GM21526 (cell line): ENCODE measurements around the gene WDR31.

Experiments used
- ATAC-seq: cut with Tn5 transposase; IDR thresholded peaks from one replicate; pipeline ENCODE4 v1.9.1; 2021; ENCODE audit warnings: moderate library complexity; ENCODE audit not compliant: unreplicated experiment, low FRiP score

WDR31 gene

DNA sequence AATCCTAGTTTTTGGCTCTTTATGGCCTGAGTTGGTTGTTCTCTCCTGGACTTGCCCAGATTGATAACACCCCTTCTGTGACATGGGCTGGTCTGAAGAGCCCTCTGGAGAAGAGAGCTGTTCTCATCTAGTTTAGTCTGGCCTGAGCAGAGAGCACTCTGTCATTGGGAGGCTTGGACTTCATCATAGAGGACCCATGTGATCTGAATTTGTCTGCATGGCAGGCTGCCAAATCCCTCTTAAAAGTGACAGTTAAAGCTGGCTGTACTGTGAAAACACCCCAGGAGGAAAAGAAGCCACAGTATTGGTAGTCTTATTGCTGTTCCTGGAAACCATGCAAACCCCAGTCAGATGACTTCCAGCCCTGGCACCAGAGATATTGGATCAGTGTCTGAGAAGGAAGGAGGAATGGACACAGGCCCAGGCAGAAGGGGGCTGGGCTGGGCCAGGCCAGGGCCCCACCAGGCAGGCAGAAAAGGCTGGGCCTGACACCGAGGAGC lies 3.7 kb upstream of the WDR31 start:
- ATAC-seq: no peak

DNA sequence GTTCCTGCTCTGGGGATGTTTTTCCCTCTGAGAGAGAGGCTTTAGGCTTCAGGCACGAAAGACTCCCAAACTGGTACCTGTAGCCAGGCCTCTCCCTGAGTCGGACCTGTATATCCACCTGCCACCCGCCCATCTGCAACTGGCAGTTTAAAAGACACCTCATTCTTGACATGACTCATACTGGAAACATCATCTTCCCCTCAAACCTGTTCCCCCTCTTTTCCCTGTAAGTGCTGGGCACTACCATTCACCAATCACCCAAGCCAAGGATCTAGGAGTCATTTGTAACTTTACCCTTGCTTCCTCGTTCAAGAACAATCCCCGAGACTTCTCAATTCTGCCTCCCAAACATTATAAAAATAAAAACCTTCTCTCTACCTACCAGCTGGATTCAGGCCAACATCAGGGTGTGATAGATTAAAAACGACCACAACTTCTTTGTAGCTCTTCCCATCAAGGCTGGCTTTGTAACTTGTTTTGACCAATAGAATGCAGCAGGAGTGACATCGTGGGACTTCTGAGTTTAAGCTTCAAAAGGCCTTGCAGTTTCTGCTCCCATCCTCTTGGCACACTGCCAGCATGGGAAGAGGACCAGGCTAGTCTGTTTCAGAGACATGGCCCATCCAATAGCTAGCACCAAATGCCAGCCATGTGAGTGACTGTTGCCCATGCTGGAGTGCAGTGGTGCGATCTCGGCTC lies 1.8 kb upstream of the WDR31 start:
- no peak for ATAC-seq

DNA sequence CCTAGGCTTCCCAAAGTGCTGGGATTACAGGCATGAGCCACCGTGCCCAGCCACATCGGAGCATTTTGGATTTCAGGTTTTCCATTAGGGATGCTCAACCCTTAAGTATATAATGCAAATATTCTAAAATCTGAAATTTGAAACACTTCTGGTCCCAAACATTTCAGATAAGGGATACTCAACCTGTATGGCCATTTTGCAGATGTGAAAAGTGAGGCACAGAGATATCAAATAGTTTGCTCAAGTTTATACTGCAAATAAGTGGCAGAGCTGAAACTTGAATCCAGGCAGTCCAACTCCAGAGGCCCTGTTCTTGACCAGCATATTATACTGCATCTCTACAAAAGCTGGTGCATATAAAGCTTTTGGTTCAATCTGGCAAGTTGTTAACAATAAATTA lies 2.4 kb downstream of the WDR31 start:
- no peak for ATAC-seq

DNA sequence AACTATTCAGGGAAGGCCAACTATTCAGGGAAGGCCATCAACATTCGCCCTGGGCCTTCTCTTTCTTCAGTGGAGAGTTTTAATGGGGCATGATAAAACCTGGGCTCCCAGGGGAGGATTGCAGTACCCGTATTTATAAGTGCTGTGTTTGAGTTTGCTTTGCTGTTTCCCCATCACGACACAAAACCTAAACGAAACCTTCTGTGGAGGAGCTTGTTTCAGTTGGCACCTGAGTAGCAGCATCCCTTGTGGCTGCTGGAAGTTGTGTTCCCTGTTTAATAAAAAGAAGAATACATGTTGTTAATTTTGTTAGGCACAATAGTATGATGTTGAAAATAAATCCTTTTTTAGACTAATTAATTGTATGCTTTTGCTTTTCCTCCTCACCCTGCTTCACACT lies 8.3 kb downstream of the WDR31 start:
- no peak for ATAC-seq

DNA sequence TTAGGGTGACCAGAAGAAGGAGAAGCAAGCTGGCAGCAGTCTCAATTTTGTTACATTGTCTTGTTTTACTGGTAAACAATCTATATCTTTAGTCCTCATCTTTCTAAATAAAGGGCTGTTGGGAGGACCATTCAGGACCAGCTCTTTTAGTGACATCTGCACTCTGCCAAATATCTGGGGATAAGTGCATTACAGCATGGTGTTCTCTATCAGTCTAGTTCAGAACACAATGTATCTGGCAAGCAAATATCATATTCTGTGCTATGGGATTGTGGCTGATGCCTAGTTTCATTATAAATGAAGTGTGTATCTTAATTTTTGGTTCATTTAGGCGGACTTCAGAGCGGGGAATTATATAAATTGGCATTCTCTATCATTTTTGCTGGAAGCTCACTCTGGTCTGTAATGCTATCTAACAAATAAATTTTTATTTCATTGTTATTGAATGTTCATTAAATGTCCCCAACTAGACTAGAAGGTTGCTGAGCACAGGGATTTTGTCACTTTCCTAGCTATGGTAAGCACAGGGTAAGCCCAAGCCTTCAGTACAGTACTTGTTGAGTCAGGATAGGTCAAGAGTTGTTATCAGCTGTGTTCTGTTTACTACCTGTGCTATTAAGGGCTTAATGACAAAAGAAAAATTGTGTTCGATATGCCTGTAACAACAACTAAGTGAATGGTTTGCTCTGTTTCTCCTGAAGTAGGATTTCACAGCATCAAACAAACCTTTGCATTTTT lies 11.9 kb downstream of the WDR31 start:
- no peak for ATAC-seq

DNA sequence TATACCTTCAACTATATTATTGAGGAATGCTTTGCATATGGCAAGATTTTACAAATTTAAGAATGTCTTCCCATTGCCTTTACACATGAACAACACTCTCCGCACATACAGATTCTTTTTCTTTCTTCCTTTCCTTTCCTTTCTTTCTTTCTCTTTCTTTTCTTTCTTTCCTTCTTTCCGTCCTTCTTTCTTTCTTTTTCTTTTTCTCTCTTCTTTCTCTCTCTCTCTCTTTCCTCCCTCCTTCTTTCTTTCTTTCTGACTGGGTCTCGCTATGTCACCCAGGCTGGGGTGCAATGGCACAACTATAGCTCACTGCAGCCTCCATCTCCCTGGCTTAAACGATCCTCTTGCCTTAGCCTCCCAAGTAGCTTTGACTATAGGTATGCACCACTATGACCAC lies 13.8 kb downstream of the WDR31 start:
- no peak for ATAC-seq

DNA sequence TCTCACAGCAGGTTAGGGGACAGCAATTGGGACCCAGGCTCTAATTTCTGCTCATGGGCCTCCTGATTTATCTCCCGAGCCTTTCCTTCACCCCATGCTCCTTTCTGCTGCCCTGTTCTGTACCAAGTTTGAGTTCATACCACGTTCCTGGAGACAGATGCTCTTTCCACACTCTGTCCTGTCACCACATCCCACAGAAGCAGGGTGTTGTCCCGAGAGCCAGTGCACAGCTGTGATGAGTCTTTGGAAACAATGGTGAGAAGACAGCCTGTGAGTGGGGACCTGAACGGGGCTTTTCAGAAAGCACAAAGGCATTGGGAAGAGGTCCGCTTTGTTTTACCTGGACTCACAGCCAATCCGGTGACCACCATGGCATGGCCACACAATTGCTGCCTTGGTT lies 17.4 kb downstream of the WDR31 start:
- no peak for ATAC-seq

DNA sequence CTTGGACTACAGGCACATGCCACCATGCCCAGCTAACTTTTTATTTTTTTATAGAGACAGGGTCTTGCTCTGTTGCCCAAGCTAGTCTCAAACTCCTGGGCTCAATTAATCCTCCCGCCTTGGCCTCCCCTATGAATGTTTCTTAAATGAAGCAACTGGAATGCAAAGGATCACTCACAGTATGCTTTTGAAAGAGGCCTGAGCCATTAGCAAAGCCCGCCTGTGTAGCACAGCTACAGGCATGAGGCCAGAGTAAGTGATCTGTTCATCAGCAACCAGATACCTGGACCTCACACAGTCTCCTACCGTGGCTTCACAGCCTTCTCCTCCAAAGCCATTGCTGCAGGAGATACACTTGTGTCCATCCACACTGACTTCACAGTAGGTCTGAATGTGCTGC lies 20.0 kb downstream of the WDR31 start:
- no peak for ATAC-seq

DNA sequence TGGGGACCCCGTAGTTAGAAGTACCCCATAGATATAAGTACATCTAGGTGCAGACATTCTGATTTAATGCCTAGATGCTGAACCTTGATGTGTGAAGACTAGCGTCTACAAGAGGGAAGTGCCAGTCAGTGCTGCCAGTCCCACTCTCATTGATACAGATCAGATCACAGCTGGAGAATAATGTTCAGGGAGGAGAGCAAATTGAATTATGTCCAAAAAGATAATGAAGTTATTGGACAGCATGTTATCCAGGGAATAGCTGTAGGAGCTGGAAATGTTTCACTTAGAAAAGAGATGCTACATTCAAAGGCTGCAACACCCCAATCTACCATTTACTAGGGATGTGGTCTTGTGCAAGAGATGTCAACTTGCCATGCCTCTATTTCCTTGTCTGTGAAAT lies 21.0 kb downstream of the WDR31 start:
- ATAC-seq: no peak

DNA sequence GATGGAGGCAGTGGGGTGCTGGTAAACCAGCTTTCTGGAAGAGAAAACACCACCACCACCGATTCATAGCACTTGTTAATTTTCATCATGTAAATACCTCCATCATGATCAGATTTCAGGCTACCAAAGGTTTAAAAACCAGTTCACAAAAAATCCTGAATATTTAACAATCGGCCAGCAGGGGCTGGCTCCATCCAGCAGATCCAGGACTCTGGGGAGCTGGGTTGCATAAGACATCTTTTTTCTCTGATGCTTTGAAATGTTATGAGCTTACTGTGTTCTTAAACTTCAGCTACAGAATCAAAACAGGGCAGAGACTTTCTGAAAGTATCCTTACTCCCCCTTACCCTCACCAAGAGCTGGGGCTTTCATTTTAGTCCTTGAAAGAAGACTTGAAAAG lies 22.3 kb downstream of the WDR31 start:
- no peak for ATAC-seq

DNA sequence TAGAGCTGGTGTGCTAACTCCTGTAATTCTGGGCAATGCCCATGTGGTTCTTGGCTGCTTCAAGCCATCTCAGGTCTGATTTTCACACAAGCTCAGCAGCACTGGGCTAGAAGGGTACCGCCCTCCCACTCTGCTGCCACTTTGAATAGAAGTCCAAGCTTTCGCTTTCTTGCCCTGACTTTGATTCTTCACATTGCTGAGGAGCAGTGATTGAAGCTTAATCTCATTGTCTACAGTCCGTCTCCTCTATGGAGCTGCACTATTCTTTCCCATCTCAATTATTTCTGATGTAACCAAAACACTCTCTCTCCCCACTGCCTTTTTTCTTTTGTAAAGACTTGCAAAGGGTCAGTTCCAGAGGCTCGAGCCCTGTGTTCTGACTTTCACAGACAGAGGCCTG lies 24.0 kb downstream of the WDR31 start:
- no peak for ATAC-seq

DNA sequence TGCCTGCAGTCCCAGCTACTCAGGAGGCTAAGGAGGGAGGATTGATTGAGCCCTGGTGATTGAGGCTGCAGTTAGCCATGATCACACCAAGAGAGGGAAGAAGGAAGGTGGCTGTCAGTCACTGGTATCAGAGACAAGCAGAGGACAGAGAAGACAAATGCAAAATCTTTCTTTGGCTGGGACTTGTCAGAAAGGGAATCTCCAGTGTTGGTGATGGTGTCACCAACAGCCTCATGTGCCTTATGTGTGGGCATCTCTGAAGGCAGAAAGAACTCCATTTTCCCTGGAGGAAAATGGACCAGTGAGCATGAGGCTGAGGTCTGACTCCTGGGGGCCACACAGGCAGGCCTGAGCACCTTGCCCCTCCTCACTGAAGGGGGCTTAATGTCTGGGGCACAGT lies 24.8 kb downstream of the WDR31 start:
- ATAC-seq: no peak

DNA sequence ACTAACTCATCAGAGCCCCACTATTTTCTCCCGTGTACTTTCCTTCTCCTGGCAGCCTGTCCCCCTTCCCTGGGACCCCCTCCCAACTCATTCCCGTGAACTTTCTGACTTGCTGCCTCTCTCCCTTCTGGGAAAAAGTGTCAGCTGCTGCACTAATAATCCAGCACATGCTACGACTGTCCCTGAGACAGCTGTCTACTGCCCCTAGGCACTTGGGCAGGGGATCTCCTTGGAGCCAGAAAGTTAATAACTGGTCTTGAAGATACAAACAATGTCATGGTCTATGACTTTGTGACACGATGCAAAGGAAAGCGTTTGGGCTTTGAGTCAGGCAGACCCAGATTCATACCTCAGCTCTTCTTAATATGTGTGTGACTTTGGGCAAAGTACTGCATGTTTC lies 26.8 kb downstream of the WDR31 start:
- no peak for ATAC-seq

DNA sequence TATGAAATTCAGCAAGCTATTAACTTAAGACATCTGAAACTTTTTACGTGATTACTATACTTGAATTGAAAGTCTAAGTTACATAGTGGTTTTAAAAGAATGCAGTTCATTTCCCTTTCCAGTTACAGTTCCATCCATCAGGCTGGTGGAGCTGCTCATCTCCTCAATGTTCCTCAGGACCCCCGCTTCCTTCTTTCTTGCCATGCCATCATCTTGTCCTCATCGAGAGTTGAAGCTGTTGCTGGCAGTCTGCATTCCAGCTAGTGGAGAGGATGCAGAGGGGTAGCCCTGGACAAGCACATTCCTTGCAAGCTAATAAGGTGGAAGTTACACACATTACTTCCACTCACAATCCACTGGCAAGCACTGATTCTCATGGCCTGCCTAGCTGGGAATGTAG lies 28.1 kb downstream of the WDR31 start:
- ATAC-seq: no peak

DNA sequence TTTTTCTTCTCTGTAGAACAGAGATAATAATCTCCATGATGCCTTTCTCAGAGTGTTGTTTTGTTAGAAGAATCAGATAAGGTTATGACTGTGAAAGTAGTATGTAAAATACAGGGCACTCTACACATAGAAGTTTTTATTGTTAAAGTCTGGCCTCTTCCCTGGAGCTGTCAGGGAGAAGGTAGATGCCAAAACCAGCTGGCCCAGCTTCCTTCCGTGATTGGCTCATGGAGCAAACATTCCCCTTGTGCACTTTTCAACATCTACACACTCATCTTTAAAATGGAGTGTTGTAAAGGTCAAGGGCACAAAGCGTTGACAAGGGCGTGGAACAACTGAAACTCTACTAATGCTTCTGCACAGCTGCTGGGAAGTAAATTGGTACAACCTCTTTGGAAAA lies 29.5 kb downstream of the WDR31 start:
- ATAC-seq: no peak

DNA sequence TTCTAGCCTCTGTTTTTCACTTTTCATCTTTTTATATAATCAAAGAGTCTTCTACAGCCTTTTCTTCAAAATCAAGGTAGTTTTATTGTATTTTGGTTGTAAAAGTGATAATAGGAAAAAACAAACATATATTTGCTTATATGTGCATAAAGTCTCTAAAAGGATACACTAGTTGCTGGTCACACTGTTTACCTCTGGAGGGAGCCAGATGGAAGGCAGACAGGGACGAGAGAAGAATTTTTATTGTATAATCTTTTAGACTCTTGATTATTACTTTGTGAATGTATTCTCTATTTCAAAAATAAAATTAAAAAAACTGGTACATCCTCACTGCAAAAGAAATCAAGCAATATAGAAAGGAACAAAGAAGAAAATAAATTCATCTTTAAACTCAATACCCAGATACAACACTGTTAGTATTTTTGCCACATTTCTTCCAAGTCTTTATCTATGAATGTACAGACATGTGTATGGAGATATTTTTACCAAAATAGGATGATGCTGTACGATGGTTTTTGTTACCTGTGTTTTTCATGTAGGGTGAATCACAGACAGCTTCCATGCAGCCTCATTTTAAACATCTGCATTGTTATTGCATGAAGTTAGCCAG lies 30.8 kb downstream of the WDR31 start:
- ATAC-seq: no peak

DNA sequence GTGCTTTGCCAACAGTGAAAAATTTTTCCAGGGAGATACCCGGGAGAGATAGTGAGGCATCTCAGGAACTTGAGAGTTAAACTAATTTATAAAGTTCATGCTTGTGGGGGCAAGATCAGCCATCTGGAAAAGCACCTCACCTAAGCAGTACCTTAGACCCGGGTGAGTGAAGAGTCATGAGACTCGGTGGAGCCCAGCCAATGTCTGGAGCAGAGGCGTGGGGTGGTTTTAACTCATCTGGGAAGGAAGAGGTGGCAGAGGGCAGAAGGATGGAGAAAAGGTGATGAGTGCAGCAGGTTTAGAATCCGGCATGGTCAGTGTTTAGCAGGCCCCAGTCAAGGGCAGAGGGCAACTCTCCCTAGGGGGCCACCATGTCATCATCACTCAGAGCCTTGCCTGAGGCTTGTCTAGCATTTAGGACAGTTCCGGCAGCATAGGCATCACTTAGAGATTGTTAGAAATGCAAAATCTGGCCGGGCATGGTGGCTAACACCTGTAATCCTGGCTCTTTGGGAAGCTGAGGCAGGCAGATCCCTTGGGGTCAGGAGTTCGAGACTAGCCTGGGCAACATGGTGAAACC lies 32.6 kb downstream of the WDR31 start:
- no peak for ATAC-seq

DNA sequence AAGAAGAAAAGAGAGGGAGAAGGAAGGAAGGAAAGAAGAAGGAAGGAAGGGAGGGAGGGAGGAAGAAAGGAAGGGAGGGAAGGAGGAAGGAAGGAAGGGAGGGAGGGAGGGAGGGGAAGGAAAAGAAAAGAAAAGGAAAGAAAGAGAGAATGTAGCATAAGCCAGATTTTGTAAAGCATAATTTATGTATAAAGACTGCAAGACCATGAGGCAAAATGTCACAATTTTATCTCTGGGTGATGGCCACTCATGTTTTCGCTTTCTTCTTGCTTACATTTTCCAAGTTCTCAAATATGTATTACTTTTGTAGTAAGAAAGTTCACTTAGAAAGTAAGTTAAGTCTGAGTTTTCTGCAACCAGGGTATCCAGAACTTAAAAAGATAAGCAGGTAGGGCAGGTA lies 33.5 kb downstream of the WDR31 start:
- no peak for ATAC-seq

DNA sequence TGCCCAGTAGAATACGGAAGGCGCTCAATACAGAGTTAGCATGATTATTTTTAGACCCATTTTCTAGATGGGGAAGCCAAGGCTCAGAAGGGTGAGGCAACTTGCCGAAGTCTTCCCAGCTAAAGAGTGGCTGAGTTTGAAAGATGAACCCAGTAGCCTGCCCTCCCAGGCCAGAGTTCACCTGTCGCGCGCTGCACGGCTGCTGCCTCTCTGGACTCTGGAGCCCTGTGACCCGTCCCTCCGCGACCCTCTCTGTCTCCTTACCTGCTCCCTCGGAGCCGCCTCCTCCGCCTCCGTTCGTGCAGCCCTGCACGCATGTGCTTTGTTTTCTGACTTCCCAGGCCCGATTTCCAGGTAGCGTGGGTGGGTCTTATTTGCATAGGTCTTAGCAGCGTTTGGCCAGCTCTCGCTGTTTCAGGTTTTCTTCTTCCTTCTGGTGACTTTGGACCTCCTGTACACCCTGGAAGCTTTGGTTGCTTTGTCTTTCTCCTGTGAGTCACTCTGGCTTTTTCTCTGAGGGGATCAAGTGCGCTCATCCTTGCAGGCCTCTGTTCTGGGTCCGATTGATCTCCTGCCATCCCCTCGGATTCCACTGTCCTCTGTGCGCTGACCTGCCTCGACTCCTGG lies 37.2 kb downstream of the WDR31 start, which contains the start of gene RNF183:
RNF183 (minus strand) TSS at position 585 of the 627 bp plus-strand sequence. CDS start 5,192 bp downstream, outside the sequence.
- no peak for ATAC-seq

DNA sequence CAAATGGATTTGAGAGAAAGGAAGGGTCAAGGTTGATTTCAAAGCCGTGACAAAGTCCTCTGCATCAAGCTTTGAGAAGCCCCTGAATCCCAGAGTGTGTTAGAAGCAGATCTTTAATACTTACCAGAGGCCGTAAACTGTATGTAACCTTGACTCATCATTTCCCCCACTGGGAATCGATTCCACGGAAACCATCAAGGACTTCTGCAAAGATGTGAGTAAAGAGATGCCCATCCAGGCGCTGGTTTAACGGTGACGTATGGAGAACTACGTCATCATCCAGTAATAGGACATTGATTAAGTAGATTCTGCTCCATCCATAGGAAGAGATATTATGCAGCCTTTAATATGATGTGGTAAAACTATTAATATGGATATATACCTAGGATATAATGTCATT lies 38.5 kb downstream of the WDR31 start:
- ATAC-seq: no peak

DNA sequence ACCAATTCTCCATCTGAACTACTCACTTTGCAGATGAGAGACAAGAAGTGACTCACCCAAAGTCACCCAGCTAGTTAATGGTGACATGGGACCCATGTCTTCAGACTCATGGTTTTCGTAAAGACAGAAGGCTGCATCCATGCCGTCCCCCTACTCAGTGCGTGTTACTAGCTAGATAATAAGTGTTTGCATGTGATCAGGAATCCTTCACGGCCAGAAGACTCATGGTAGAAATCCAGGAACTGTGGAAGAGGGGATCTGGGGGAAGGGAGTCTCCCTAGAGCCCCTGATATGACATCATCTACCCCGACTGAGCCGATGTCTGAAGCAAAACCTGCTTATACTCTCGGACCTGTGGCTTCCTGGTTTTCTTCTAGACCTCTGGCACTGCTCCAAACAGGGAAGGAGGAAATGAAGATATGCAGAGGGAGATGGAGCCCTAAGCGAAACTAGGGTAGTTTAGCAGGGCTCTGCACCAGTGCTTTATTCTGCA lies 40.2 kb downstream of the WDR31 start:
- no peak for ATAC-seq
